ENCODE data around the gene RCHY1.

RCHY1 gene

DNA sequence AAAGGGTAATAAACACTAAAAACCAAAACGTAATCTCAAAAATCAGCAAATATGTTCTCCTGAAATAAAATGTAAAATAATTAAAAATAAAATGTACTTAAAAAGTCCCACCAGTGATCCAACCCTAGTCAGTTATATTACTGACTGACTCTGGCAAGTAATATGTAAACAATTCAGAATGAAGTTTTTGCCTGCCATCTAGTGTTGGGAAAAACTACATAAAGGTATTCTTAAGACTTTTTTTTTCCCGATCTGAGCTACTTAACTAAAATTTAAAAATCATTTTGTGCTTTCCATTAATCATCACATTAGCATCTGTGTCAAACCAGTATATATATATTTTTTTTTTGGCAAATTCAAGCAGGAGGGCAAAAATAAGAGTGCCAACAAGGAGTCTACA is 24.0 kb downstream of the RCHY1 start:
- no peak for TF ChIP-seq EP300 (IDR thresholded peaks at IDR 0.05; ENCODE audit: borderline replicate concordance)
- no peak for TF ChIP-seq FOXM1 (IDR thresholded peaks at IDR 0.05; ENCODE audit: borderline replicate concordance, low read depth)
- 0 out of 2 replicates have a peak, but pooled peaks have one; percentile 12 for TF ChIP-seq RAD21 (IDR thresholded peaks at IDR 0.05; ENCODE audit: low read depth)

DNA sequence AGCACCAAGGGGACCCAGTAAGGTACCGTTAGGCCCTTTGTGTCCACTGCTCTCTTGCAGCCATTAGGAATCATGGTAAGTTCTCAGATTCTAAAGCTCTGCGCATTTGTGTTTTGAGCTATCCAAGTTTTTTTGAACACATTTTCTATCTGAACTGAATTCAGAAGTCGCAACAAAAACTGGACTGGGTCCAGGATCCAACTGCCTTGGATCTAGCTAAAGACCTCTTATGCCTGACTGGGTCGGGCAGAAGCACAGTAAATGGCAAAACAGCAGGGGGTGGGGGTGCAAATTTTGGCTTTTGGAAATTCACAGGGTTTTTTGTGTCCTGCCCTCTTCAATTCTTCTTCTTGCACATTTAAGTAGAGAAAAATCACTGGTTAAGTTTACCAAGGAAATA is 30.0 kb downstream of the RCHY1 start:
- TF ChIP-seq TEAD4 (IDR thresholded peaks at IDR 0.05) (no peak), CREB1 (IDR thresholded peaks at IDR 0.05; ENCODE audit: low read depth) (no peak), NFIC (IDR thresholded peaks at IDR 0.05) (no peak), ZBTB7A (IDR thresholded peaks at IDR 0.05; ENCODE audit: low read depth) (no peak), EGR1 (IDR thresholded peaks at IDR 0.05) (no peak), EP300 (IDR thresholded peaks at IDR 0.05; ENCODE audit: borderline replicate concordance) (no peak), TCF12 (IDR thresholded peaks at IDR 0.05; ENCODE audit: low read depth) (no peak), RAD21 (IDR thresholded peaks at IDR 0.05; ENCODE audit: low read depth) (no peak), CEBPB (IDR thresholded peaks at IDR 0.05) (no peak), FOXM1 (IDR thresholded peaks at IDR 0.05; ENCODE audit: borderline replicate concordance, low read depth) (no peak)
- TF ChIP-seq, protein P1, sequence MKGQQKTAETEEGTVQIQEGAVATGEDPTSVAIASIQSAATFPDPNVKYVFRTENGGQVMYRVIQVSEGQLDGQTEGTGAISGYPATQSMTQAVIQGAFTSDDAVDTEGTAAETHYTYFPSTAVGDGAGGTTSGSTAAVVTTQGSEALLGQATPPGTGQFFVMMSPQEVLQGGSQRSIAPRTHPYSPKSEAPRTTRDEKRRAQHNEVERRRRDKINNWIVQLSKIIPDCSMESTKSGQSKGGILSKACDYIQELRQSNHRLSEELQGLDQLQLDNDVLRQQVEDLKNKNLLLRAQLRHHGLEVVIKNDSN (IDR thresholded peaks at IDR 0.05): no peak

DNA sequence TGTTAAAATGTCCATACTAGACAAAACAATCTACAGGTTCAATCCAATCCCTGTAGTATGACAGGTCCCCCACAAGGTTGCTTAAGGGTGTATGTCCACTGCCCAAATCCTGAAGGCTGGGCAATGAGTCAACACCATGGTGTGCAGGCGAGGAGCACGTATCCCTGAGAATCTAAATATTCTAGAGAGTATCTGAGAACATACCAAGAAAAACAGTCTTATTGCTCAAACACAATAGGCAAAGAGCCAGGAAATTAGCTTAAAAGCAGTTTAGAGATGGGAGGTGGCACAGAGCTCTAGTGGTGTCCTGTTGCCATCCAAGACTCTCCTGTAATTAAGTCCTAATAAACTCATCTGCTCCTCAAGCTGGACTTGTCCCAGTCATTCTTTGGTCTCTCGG is 37.0 kb downstream of the RCHY1 start:
- TF ChIP-seq TAF1 (IDR thresholded peaks at IDR 0.05; ENCODE audit: low read depth): no peak
- no peak for TF ChIP-seq NFIC (IDR thresholded peaks at IDR 0.05)
- TF ChIP-seq TCF12 (IDR thresholded peaks at IDR 0.05; ENCODE audit: low read depth): no peak
- TF ChIP-seq EP300 (IDR thresholded peaks at IDR 0.05; ENCODE audit: borderline replicate concordance): no peak
- no peak for TF ChIP-seq FOXM1 (IDR thresholded peaks at IDR 0.05; ENCODE audit: borderline replicate concordance, low read depth)
- TF ChIP-seq YY1 (IDR thresholded peaks at IDR 0.05; ENCODE audit: low read depth): no peak
- TF ChIP-seq, protein P1 (IDR thresholded peaks at IDR 0.05): no peak
- TF ChIP-seq CEBPB (IDR thresholded peaks at IDR 0.05): no peak
- TF ChIP-seq, protein P2, sequence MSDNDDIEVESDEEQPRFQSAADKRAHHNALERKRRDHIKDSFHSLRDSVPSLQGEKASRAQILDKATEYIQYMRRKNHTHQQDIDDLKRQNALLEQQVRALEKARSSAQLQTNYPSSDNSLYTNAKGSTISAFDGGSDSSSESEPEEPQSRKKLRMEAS (IDR thresholded peaks at IDR 0.05): no peak
- no peak for TF ChIP-seq EGR1 (IDR thresholded peaks at IDR 0.05)
- TF ChIP-seq, protein P3, sequence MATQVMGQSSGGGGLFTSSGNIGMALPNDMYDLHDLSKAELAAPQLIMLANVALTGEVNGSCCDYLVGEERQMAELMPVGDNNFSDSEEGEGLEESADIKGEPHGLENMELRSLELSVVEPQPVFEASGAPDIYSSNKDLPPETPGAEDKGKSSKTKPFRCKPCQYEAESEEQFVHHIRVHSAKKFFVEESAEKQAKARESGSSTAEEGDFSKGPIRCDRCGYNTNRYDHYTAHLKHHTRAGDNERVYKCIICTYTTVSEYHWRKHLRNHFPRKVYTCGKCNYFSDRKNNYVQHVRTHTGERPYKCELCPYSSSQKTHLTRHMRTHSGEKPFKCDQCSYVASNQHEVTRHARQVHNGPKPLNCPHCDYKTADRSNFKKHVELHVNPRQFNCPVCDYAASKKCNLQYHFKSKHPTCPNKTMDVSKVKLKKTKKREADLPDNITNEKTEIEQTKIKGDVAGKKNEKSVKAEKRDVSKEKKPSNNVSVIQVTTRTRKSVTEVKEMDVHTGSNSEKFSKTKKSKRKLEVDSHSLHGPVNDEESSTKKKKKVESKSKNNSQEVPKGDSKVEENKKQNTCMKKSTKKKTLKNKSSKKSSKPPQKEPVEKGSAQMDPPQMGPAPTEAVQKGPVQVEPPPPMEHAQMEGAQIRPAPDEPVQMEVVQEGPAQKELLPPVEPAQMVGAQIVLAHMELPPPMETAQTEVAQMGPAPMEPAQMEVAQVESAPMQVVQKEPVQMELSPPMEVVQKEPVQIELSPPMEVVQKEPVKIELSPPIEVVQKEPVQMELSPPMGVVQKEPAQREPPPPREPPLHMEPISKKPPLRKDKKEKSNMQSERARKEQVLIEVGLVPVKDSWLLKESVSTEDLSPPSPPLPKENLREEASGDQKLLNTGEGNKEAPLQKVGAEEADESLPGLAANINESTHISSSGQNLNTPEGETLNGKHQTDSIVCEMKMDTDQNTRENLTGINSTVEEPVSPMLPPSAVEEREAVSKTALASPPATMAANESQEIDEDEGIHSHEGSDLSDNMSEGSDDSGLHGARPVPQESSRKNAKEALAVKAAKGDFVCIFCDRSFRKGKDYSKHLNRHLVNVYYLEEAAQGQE (IDR thresholded peaks at IDR 0.05; ENCODE audit: low read depth): no peak
- no peak for TF ChIP-seq TEAD4 (IDR thresholded peaks at IDR 0.05)
- TF ChIP-seq RAD21 (IDR thresholded peaks at IDR 0.05; ENCODE audit: low read depth): no peak
- no peak for TF ChIP-seq ZBTB7A (IDR thresholded peaks at IDR 0.05; ENCODE audit: low read depth)
- TF ChIP-seq CREB1 (IDR thresholded peaks at IDR 0.05; ENCODE audit: low read depth): no peak

DNA sequence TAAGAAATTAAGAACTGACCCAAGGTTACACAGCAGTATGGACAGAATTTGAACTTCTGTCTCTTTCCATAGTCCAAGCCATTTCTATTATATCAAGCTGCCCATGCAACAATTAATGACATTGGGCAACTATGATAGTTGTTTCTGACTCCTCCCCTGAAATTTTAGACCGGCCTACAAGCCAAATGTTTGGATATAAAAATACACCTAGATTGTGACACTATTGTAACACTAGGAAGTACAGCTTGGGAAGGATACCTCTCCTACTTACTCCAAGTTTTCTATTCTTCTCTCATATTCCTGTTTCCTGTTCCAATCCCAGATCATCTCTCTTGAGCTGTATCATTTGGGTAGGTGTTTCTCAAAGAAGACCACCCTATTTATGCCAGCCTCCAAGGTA is 43.5 kb downstream of the RCHY1 start:
- no peak for TF ChIP-seq TEAD4 (IDR thresholded peaks at IDR 0.05)
- no peak for TF ChIP-seq CREB1 (IDR thresholded peaks at IDR 0.05; ENCODE audit: low read depth)
- TF ChIP-seq TAF1 (IDR thresholded peaks at IDR 0.05; ENCODE audit: low read depth): no peak
- TF ChIP-seq, protein P3 (IDR thresholded peaks at IDR 0.05; ENCODE audit: low read depth): no peak
- TF ChIP-seq NFIC (IDR thresholded peaks at IDR 0.05): no peak
- no peak for TF ChIP-seq YY1 (IDR thresholded peaks at IDR 0.05; ENCODE audit: low read depth)

DNA sequence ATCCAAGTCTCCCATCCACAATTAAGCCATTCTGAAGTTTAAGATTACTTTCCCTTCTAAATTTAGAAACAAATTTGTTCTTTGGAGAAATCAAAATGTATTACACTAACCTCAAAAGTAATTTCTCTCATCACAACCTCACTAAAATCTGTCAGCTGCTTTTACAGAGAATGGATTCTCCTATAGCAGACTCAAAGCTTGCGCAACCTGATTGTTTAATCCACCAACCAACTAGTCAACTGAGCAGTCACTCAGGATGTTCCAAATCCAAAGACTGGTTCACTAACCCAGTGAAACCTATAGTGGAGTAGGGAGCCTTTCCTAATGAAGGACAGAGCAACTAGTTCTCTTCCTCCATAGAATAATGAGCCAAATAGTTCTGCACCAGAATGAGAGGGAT is 44.3 kb downstream of the RCHY1 start:
- TF ChIP-seq EP300 (IDR thresholded peaks at IDR 0.05; ENCODE audit: borderline replicate concordance): no peak
- peak; percentile 71 for TF ChIP-seq CEBPB (IDR thresholded peaks at IDR 0.05)
- TF ChIP-seq, protein P2 (IDR thresholded peaks at IDR 0.05): no peak
- no peak for TF ChIP-seq NFIC (IDR thresholded peaks at IDR 0.05)
- TF ChIP-seq FOXM1 (IDR thresholded peaks at IDR 0.05; ENCODE audit: borderline replicate concordance, low read depth): no peak
- TF ChIP-seq CREB1 (IDR thresholded peaks at IDR 0.05; ENCODE audit: low read depth): no peak
- no peak for TF ChIP-seq TAF1 (IDR thresholded peaks at IDR 0.05; ENCODE audit: low read depth)

DNA sequence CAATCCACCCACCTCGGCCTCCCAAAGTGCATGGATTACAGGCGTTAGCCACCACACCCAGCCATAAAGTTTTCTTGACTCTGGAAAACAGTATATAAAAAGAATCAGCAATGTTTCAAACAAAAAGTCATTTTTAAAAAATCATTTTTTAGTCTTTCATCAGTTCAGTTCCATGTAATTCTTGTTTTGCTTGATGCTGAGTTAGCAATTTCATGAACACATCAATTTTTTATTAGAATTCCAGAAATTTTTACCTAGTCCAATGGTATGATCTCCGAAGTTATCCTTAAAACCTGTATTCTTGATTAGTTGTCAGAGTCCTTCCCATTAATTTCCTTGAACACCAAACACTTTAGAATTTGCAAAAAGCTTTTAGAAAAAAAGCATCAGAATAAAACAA is 56.8 kb downstream of the RCHY1 start:
- TF ChIP-seq, protein P2 (IDR thresholded peaks at IDR 0.05): no peak
- no peak for TF ChIP-seq TAF1 (IDR thresholded peaks at IDR 0.05; ENCODE audit: low read depth)
- no peak for TF ChIP-seq CEBPB (IDR thresholded peaks at IDR 0.05)
- no peak for TF ChIP-seq TEAD4 (IDR thresholded peaks at IDR 0.05)

Measured in Ishikawa (cell line).